GM19463 (cell line): Measurements from ENCODE around the gene RPP30.

Experiments used
- ATAC-seq: cut with Tn5 transposase; IDR thresholded peaks from one replicate; pipeline ENCODE4 v1.9.1; 2021; ENCODE audit warnings: mild to moderate bottlenecking, moderate library complexity; ENCODE audit not compliant: unreplicated experiment

RPP30 gene

GRCh38 chr10:90871766-90872647, at the start of gene RPP30:
RPP30 (plus strand) TSS chr10:90871974; CDS start chr10:90871987, 13 bp downstream.
- ATAC-seq, result peak; percentile 98

GRCh38 chr10:90822508-90822907, 49.3 kb upstream of the RPP30 start:
- no peak for ATAC-seq

GRCh38 chr10:90832111-90832510, 39.7 kb upstream of the RPP30 start:
- no peak for ATAC-seq

- no peak for ATAC-seq
Measured at GRCh38 chr10:90834326-90834725, 37.4 kb upstream of the RPP30 start.

- ATAC-seq, result no peak
Measured at GRCh38 chr10:90837486-90837885, 34.3 kb upstream of the RPP30 start.

- no peak for ATAC-seq
Measured at GRCh38 chr10:90842725-90843124, 29.0 kb upstream of the RPP30 start.

- no peak for ATAC-seq
Measured at GRCh38 chr10:90845726-90846125, 26.0 kb upstream of the RPP30 start.

GRCh38 chr10:90846746-90847145, 25.0 kb upstream of the RPP30 start:
- ATAC-seq, result no peak

- no peak for ATAC-seq
Measured at GRCh38 chr10:90847436-90847835, 24.3 kb upstream of the RPP30 start.

GRCh38 chr10:90849956-90850749, 21.6 kb upstream of the RPP30 start:
- no peak for ATAC-seq

GRCh38 chr10:90855126-90855525, 16.6 kb upstream of the RPP30 start:
- no peak for ATAC-seq

- ATAC-seq, result no peak
Measured at GRCh38 chr10:90856261-90856660, 15.5 kb upstream of the RPP30 start.

GRCh38 chr10:90856964-90857634, 14.7 kb upstream of the RPP30 start:
- ATAC-seq, result peak; percentile 9

- peak; percentile 73 for ATAC-seq
Measured at GRCh38 chr10:90857635-90858460, 13.9 kb upstream of the RPP30 start, which contains the start of gene HTR7. HTR7 (minus strand) TSS chr10:90858039; CDS start chr10:90857671, 368 bp downstream.

- no peak for ATAC-seq
Measured at GRCh38 chr10:90858461-90858968, 13.3 kb upstream of the RPP30 start.

GRCh38 chr10:90859321-90859751, 12.4 kb upstream of the RPP30 start:
- ATAC-seq, result no peak

GRCh38 chr10:90860790-90861189, 11.0 kb upstream of the RPP30 start:
- no peak for ATAC-seq

- ATAC-seq, result no peak
Measured at GRCh38 chr10:90862908-90863514, 8.8 kb upstream of the RPP30 start.

GRCh38 chr10:90865401-90865800, 6.4 kb upstream of the RPP30 start:
- no peak for ATAC-seq
